RPMI8226 (cell line): ENCODE measurements around the gene FHOD3.

Source experiments
- DNase-seq: peaks from one replicate; pipeline ENCODE4 v3.0.0-alpha.2; 2015

FHOD3 gene

DNA sequence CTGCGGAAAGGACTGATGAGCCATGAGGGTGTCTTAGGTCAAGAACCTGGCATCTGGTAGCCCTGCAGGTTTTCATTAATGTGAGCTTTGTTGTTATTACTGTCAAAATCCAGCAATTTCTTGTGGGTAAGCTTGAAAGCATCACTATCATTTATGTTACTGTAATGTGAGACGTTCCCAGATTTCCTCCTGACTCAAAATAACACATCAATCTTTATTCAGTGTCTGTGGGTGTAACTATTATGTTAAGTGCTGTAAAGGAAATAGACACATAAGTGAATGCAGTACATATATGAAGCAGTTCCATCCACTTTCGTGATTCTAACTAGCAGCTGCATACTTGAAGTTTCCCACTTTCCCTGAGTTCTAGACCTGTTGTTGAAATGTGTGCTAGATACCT is 89.8 kb downstream of the FHOD3 start:
- DNase-seq, result no peak

DNA sequence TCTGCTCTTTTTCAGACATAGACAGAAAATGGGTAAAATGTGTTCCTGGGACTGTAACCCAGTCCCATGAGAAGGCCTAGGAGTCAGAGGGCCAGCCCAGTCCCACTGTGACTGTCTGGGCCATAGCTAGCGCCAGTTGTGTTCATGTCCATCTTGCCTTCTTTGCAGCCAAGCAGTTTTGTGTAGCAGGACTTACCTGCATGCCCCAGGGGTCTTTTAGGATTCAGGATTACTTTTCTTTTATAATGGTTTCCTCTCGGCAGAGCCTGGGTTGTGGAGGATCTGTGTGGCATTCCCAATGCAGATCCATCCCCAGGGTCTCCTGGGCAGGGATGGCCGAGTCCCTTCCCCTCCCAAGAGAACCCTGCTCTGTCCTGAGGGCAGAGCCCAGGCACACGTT is 90.8 kb downstream of the FHOD3 start:
- no peak for DNase-seq

- no peak for DNase-seq
Measured at GRCh38 chr18:36389027-36389426, 91.5 kb downstream of the FHOD3 start.

DNA sequence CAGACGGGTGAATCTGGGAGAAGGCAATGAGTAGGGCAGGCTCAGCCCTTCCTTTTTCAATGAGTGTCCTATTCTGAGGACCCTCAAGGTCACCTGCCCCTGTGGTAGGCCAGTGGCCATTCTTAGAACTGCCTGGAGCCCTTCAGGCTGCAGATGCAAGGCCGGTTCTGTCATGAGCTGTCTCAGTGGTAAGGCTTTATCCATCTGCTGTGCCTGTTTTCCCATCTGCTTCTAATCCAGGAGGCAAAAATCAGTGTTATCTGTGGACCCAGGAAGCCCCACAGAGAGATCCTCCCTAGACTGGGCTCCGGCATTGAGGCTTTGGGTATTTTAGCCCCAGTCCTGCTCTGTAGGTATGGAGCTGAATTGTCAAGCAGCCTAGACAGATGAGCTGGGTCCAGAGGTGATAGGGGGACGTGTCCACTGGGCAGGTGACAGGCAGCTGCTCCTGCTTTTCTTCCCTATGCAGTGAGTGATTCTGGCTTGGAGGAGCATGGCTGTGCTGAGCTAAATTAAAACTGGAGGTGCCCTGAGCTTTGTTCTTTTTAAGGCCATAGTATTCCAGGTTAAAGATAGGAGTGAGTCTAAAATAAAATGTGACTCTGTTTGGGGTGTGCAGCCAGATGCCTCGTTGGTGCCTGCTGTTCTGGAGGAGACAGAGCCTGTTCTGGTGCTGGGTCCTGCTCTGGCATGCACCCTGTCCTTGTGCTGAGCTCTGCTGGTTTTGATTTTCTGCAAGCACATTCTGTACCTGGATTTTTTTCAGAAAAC is 92.5 kb downstream of the FHOD3 start:
- no peak for DNase-seq

- no peak for DNase-seq
Measured at GRCh38 chr18:36391426-36392145, 94.1 kb downstream of the FHOD3 start.

DNA sequence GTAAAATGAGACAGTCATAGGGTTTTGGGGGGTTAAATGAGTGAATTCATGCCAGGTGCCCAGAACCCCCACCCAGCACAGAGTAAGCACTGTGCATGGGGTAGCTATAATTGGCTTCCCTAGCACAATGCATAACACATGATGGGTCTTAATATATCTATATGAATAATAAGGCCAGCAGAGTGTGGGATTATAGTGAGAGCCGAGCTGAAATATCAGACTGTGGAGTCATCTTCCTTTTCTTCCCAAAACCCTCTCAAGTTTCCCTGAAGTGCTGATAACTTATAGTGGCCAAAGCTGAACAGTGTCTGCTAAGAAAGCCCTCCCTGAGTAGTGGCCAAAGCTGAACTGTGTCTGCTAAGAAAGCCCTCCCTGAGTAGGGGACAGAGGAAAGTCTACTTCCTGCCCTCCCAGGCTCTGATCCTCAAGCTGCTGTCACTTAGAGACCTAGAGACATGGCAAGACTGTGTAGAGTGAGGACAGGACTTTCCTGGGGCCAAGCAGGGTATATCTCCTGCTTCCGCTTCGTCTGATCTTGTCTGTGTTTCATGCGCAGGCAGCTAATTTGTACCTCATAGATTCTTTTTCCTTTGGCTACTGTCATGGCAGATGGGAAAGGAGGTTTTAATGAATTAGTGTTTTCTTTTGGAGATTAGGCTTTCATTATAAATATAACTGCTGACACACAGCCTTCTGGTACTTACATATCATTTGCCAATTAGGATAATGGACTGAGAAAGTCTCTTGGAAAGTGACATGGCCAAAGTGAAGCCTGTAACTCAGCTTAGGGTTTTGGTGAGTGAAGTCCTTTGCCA is 94.9 kb downstream of the FHOD3 start:
- DNase-seq, result no peak

GRCh38 chr18:36392979-36393287 is 95.4 kb downstream of the FHOD3 start:
- DNase-seq, result no peak

GRCh38 chr18:36394486-36394885 is 97.0 kb downstream of the FHOD3 start:
- no peak for DNase-seq

GRCh38 chr18:36396190-36396589 is 98.7 kb downstream of the FHOD3 start:
- DNase-seq, result no peak

GRCh38 chr18:36397033-36397432 is 99.5 kb downstream of the FHOD3 start:
- no peak for DNase-seq

- DNase-seq, result no peak
Measured at GRCh38 chr18:36398419-36398818, 100.9 kb downstream of the FHOD3 start.

- DNase-seq, result no peak
Measured at GRCh38 chr18:36399055-36399454, 101.5 kb downstream of the FHOD3 start.

DNA sequence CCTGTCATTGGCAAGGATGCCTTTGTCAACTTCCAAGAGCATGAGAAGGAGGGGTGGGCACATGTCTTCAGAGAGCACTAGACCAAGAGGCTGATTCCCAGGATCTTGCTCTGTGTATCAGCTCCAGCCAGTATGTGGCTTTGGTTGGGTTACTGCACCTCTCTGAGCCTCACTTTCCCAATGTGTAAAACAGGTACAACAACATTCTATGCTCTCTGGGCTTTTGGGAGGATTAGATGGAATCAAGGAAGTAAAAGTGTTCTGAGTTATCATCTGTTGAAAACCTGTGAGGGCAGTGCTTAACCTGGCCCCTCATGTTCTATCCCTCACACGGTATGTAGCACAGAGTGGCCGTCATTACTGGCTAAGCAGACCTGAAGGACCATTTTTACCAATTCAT is 103.9 kb downstream of the FHOD3 start:
- no peak for DNase-seq

GRCh38 chr18:36402765-36403396 is 105.4 kb downstream of the FHOD3 start:
- DNase-seq, result no peak

- DNase-seq, result no peak
Measured at GRCh38 chr18:36403896-36404820, 106.6 kb downstream of the FHOD3 start.

DNA sequence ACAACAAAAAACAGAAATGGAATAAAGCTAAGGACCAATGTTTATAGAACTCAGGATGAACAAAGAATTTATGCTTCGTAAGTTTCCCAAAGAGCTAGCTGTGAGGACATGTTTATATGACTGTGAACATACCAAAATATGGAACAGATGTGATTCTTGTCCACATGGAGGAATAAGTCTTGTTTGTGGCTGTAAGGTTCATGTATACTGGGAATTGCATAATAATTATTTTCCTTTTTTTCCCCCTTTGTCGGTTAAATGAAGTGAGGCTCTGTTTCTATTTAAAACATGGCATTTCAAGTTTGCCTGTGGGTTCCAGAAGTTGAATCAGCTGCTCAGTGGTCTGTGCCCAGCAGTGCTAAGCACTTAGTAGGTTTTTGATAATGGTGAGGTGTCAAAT is 108.1 kb downstream of the FHOD3 start:
- DNase-seq, result no peak

GRCh38 chr18:36406805-36407204 is 109.3 kb downstream of the FHOD3 start:
- no peak for DNase-seq

DNA sequence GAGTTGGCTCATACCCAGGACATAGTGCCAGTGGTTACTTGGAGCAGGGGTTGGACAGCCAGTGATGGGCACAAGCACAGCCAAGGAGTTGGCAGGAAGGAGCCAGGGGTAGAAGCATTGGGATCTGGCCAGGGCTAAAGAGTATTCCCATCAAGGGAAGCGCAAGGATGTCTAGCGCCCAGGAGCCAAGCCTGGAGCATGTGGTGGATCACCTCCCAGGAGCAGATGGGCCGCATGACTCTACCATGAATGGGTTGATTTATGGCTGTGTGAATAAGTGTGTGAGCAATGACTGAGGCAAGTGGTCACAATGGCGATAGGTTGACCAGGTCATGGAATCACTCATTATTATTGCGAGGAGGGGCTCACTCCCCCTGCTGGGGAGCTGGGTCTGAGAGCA is 111.1 kb downstream of the FHOD3 start:
- DNase-seq, result no peak

GRCh38 chr18:36409779-36410178 is 112.3 kb downstream of the FHOD3 start:
- no peak for DNase-seq

GRCh38 chr18:36410346-36410745 is 112.8 kb downstream of the FHOD3 start:
- no peak for DNase-seq

- DNase-seq, result peak; percentile 31
Measured at GRCh38 chr18:36411745-36412168, 114.2 kb downstream of the FHOD3 start.

DNA sequence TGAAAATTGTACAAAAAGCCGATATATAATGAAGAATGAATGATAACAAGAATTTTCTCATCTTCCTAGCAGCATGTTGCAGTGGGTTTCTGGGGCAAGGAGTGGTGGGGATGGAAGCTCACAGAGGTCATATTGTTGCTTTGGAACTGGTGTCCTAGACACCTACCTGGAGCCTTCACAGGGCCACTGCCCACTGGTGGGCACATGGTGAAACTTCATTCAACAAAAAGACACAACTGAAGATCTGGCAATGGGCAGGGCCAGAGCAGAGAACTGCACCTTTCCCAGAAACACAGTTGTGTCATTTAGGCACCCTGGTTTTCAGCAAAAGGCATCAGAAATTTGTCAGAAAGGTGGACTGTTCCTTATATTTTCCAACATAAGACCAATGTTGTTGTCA is 115.3 kb downstream of the FHOD3 start:
- peak; percentile 16 for DNase-seq
